Neuron (in vitro differentiated cells): ENCODE results near the gene C1orf50.
A peak's percentile ranks its signal among the peaks of the same experiment; 100 is the strongest.
"Not testable (repeated sequence)": the region's sequence is repeated elsewhere in the genome, so short reads cannot be mapped to it uniquely, and the experiment has no call there.

Source experiments
- H2AFZ ChIP-seq: one replicate; pipeline ENCODE4 v1.6.1; 2013; ENCODE audit warnings: low read depth, mild to moderate bottlenecking, inconsistent platforms, low read length, moderate library complexity
- H3K27me3 ChIP-seq: one replicate; pipeline ENCODE4 v1.6.1; 2013; ENCODE audit warnings: low read length; ENCODE audit not compliant: insufficient read depth
- H3K36me3 ChIP-seq: one replicate; pipeline ENCODE4 v1.6.1; 2013; ENCODE audit warnings: low read length; ENCODE audit not compliant: insufficient read depth
- H3K4me1 ChIP-seq: one replicate; pipeline ENCODE4 v1.6.1; 2013; ENCODE audit warnings: low read length; ENCODE audit not compliant: insufficient read depth
- H3K4me3 ChIP-seq: 2 replicates; pipeline ENCODE4 v1.5.1; 2013; ENCODE audit warnings: mild to moderate bottlenecking, low read length, moderate library complexity
- H3K9me3 ChIP-seq: one replicate; pipeline ENCODE4 v1.6.1; 2013; ENCODE audit warnings: low read length

Gene C1orf50

GRCh38 chr1:42801832-42802473 lies 34.9 kb downstream of the C1orf50 start:
- Histone ChIP-seq H2AFZ (no peak overlapping the region), H3K4me1 (no peaks in the 10 kb centered on the region), H3K9me3 (peaks cover 2% of the 10 kb centered on the region), H3K36me3 (peaks cover 12% of the 10 kb centered on the region), H3K27me3 (no peaks in the 10 kb centered on the region), H3K4me3 (no peak overlapping the region)

GRCh38 chr1:42806171-42806570 lies 39.1 kb downstream of the C1orf50 start:
- no peak overlapping the region for H2AFZ ChIP-seq
- H3K4me1 ChIP-seq, result no peaks in the 10 kb centered on the region
- H3K4me3 ChIP-seq, result no peak overlapping the region
- H3K36me3 ChIP-seq, result peaks cover 28% of the 10 kb centered on the region
- H3K27me3 ChIP-seq, result no peaks in the 10 kb centered on the region
- peaks cover 2% of the 10 kb centered on the region for H3K9me3 ChIP-seq

GRCh38 chr1:42806593-42806992 lies 39.5 kb downstream of the C1orf50 start:
- Histone ChIP-seq H3K27me3 (no peaks in the 10 kb centered on the region), H3K4me3 (no peak overlapping the region), H3K9me3 (peaks cover 2% of the 10 kb centered on the region), H3K4me1 (no peaks in the 10 kb centered on the region), H2AFZ (no peak overlapping the region), H3K36me3 (peaks cover 32% of the 10 kb centered on the region)

GRCh38 chr1:42807056-42807668 lies 40.1 kb downstream of the C1orf50 start:
- H3K4me3 ChIP-seq, result no peak overlapping the region
- peaks cover 2% of the 10 kb centered on the region for H3K9me3 ChIP-seq
- H3K27me3 ChIP-seq, result no peaks in the 10 kb centered on the region
- H3K36me3 ChIP-seq, result peaks cover 32% of the 10 kb centered on the region
- no peaks in the 10 kb centered on the region for H3K4me1 ChIP-seq
- no peak overlapping the region for H2AFZ ChIP-seq

GRCh38 chr1:42814815-42815214 lies 47.8 kb downstream of the C1orf50 start:
- not testable (repeated sequence) for H3K9me3 ChIP-seq, H2AFZ ChIP-seq, H3K27me3 ChIP-seq, H3K4me3 ChIP-seq
- Histone ChIP-seq H3K4me1 (peaks cover 11% of the 10 kb centered on the region), H3K36me3 (peaks cover 21% of the 10 kb centered on the region)

GRCh38 chr1:42815941-42816584 lies 49.0 kb downstream of the C1orf50 start:
- no peaks in the 10 kb centered on the region for H3K9me3 ChIP-seq
- peaks cover 18% of the 10 kb centered on the region for H3K36me3 ChIP-seq
- peaks cover 11% of the 10 kb centered on the region for H3K4me1 ChIP-seq
- H3K27me3 ChIP-seq, result no peaks in the 10 kb centered on the region
- peak overlapping the region; percentile 89 for H3K4me3 ChIP-seq
- peak overlapping the region; percentile 55 for H2AFZ ChIP-seq

- H3K4me1 ChIP-seq, result peaks cover 11% of the 10 kb centered on the region
- peak within 1 kb of the TSS; percentile 89 for H3K4me3 ChIP-seq
- no peaks in the 10 kb centered on the region for H3K27me3 ChIP-seq
- H3K9me3 ChIP-seq, result no peaks in the 10 kb centered on the region
- peaks cover 13% of the 10 kb centered on the region for H3K36me3 ChIP-seq
- peak within 1 kb of the TSS; percentile 77 for H2AFZ ChIP-seq
Measured at GRCh38 chr1:42816585-42817439, 49.8 kb downstream of the C1orf50 start, which contains the start of the genes ERMAP and SVBP. ERMAP (plus strand) TSS chr1:42817122; CDS start chr1:42830449, 13,327 bp downstream. SVBP (minus strand) TSS chr1:42817397; CDS start chr1:42816544, 853 bp downstream.

GRCh38 chr1:42817440-42817767 lies 50.4 kb downstream of the C1orf50 start:
- Histone ChIP-seq H3K9me3 (no peaks in the 10 kb centered on the region), H3K4me1 (peaks cover 11% of the 10 kb centered on the region), H2AFZ (peak overlapping the region; percentile 77), H3K4me3 (peak overlapping the region; percentile 89), H3K27me3 (no peaks in the 10 kb centered on the region), H3K36me3 (peaks cover 13% of the 10 kb centered on the region)

- H3K27me3 ChIP-seq, result no peaks in the 10 kb centered on the region
- peaks cover 12% of the 10 kb centered on the region for H3K36me3 ChIP-seq
- H3K4me1 ChIP-seq, result peaks cover 12% of the 10 kb centered on the region
- peak overlapping the region; percentile 89 for H3K4me3 ChIP-seq
- no peaks in the 10 kb centered on the region for H3K9me3 ChIP-seq
- H2AFZ ChIP-seq, result peak overlapping the region; percentile 77
Measured at GRCh38 chr1:42817976-42818375, 50.9 kb downstream of the C1orf50 start.

GRCh38 chr1:42820813-42821212 lies 53.8 kb downstream of the C1orf50 start:
- H3K36me3 ChIP-seq, result no peaks in the 10 kb centered on the region
- H3K4me1 ChIP-seq, result peaks cover 12% of the 10 kb centered on the region
- H3K4me3 ChIP-seq, result no peak overlapping the region
- H2AFZ ChIP-seq, result no peak overlapping the region
- H3K9me3 ChIP-seq, result no peaks in the 10 kb centered on the region
- H3K27me3 ChIP-seq, result no peaks in the 10 kb centered on the region

- H3K4me3 ChIP-seq, result no peak overlapping the region
- no peaks in the 10 kb centered on the region for H3K27me3 ChIP-seq
- H2AFZ ChIP-seq, result no peak overlapping the region
- H3K36me3 ChIP-seq, result no peaks in the 10 kb centered on the region
- H3K9me3 ChIP-seq, result no peaks in the 10 kb centered on the region
- peaks cover 4% of the 10 kb centered on the region for H3K4me1 ChIP-seq
Measured at GRCh38 chr1:42821690-42822089, 54.6 kb downstream of the C1orf50 start.

GRCh38 chr1:42822800-42823392 lies 55.8 kb downstream of the C1orf50 start:
- Histone ChIP-seq H3K4me3 (no peak overlapping the region), H3K27me3 (no peaks in the 10 kb centered on the region), H2AFZ (no peak overlapping the region), H3K4me1 (peaks cover 4% of the 10 kb centered on the region), H3K36me3 (no peaks in the 10 kb centered on the region), H3K9me3 (no peaks in the 10 kb centered on the region)
